Parathyroid adenoma (tissue), 2 donors: Measurements from ENCODE around the gene IFT81.

Experiments used
- H2AFZ ChIP-seq: fragments of 300-600 bp; sonication (generic); one replicate; pipeline ENCODE4 v1.7.0; 2017; ENCODE audit warnings: antibody characterized with exemption, mild to moderate bottlenecking
- H3K27ac ChIP-seq: fragments of 300-600 bp; sonication (generic); one replicate; pipeline ENCODE4 v1.7.0; 2017
- H3K27me3 ChIP-seq: fragments of 300-600 bp; sonication (generic); one replicate; pipeline ENCODE4 v1.7.0; 2017; ENCODE audit warnings: low read length; ENCODE audit not compliant: control insufficient read depth, insufficient read depth
- H3K36me3 ChIP-seq: fragments of 300-600 bp; sonication (generic); one replicate; pipeline ENCODE4 v1.7.0; 2017; ENCODE audit warnings: low read length; ENCODE audit not compliant: control insufficient read depth, insufficient read depth
- H3K4me1 ChIP-seq: fragments of 300-600 bp; sonication (generic); one replicate; pipeline ENCODE4 v1.7.0; 2017; ENCODE audit warnings: control low read depth
- H3K4me2 ChIP-seq: fragments of 300-600 bp; sonication (generic); one replicate; pipeline ENCODE4 v1.7.0; 2017; ENCODE audit warnings: low read length
- H3K4me3 ChIP-seq: fragments of 300-600 bp; sonication (generic); one replicate; pipeline ENCODE4 v1.7.0; 2017; ENCODE audit warnings: low read depth, low read length
- H3K79me2 ChIP-seq: fragments of 300-600 bp; sonication (generic); one replicate; pipeline ENCODE4 v1.7.0; 2017; ENCODE audit warnings: control low read depth
- H3K9ac ChIP-seq: fragments of 300-600 bp; sonication (generic); one replicate; pipeline ENCODE4 v1.7.0; 2017; ENCODE audit warnings: mild to moderate bottlenecking
- H3K9me3 ChIP-seq: fragments of 300-600 bp; sonication (generic); one replicate; pipeline ENCODE4 v1.7.0; 2017; ENCODE audit warnings: low read length; ENCODE audit not compliant: control insufficient read depth
- TF ChIP-seq, protein P1 (sequence below): fragments of 300-600 bp; sonication (generic); IDR thresholded peaks from one replicate; pipeline ENCODE4 v1.7.0; 2017; ENCODE audit warnings: antibody characterized with exemption, mild to moderate bottlenecking
- donor health status: primary hyperparathyroidism.

Gene IFT81

DNA sequence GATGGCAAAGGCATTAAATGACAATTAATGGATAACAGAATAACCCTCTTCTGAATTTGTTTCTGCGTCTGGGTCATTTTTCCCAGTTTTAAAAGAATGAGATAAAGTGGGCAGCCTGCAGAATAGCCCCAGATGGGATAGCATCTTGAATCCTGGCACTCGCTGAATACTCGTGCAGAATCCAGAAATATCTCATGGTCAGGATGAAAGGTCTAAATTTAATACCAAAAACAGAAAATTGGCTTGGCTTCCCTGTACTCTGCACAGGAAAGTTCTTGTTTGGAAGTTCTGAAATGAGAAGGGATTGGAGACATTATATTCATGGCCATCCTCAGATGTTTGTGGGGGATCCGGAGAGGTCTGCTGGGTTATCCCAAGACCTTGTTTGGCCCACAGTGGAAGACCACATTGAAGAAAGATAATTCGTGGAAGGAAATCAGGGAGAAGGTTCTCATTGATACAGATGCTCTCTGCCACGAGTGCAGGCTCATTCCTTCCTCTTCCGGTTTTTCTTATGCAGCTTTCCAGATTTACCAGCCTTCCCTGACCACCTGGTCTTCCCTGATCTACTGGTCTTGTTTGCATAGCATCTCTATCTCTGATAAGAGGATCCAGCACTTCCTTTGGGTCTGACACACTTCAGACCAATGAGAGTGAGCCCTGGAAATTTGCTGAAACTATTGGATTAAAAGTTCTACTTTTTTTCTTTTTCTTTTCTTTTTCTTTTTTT, 6.0 kb upstream of the IFT81 start:
- H3K79me2 ChIP-seq = no peaks in the 10 kb centered on the region
- no peaks in the 10 kb centered on the region for H3K27me3 ChIP-seq
- H3K27ac ChIP-seq = no peak overlapping the region
- TF ChIP-seq, protein P1, sequence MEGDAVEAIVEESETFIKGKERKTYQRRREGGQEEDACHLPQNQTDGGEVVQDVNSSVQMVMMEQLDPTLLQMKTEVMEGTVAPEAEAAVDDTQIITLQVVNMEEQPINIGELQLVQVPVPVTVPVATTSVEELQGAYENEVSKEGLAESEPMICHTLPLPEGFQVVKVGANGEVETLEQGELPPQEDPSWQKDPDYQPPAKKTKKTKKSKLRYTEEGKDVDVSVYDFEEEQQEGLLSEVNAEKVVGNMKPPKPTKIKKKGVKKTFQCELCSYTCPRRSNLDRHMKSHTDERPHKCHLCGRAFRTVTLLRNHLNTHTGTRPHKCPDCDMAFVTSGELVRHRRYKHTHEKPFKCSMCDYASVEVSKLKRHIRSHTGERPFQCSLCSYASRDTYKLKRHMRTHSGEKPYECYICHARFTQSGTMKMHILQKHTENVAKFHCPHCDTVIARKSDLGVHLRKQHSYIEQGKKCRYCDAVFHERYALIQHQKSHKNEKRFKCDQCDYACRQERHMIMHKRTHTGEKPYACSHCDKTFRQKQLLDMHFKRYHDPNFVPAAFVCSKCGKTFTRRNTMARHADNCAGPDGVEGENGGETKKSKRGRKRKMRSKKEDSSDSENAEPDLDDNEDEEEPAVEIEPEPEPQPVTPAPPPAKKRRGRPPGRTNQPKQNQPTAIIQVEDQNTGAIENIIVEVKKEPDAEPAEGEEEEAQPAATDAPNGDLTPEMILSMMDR = no peak
- no peak overlapping the region for H3K4me2 ChIP-seq
- peak overlapping the region; percentile 18 for H2AFZ ChIP-seq
- no peak overlapping the region for H3K9ac ChIP-seq
- no peaks in the 10 kb centered on the region for H3K36me3 ChIP-seq
- no peaks in the 10 kb centered on the region for H3K4me1 ChIP-seq
- no peaks in the 10 kb centered on the region for H3K9me3 ChIP-seq
- no peak overlapping the region for H3K4me3 ChIP-seq

DNA sequence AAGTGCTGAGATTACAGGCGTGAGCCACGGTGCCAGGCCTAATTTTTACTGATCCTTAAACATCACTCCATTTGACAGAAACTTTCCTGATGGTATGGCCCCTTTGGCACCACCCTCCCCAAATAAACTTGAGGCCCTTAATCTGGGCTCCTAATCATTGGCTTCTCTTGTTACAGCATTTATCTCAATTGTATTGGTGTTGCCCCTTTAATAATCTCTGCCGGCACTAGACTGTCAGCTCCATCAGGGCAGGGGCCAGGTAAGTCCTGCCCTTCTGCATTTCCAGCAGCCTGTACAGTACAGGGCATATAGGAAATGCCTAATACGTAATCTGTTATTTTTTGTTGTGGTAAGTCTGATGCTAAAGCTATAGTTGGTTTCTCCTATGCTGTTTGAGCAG, 1.2 kb upstream of the IFT81 start:
- Histone ChIP-seq H3K4me1 (no peaks in the 10 kb centered on the region), H3K4me3 (no peak overlapping the region), H3K9me3 (no peaks in the 10 kb centered on the region), H3K4me2 (no peak overlapping the region), H3K9ac (no peak overlapping the region), H2AFZ (no peak overlapping the region), H3K27ac (no peak overlapping the region), H3K36me3 (no peaks in the 10 kb centered on the region), H3K79me2 (no peaks in the 10 kb centered on the region), H3K27me3 (no peaks in the 10 kb centered on the region)
- TF ChIP-seq, protein P1 = no peak

DNA sequence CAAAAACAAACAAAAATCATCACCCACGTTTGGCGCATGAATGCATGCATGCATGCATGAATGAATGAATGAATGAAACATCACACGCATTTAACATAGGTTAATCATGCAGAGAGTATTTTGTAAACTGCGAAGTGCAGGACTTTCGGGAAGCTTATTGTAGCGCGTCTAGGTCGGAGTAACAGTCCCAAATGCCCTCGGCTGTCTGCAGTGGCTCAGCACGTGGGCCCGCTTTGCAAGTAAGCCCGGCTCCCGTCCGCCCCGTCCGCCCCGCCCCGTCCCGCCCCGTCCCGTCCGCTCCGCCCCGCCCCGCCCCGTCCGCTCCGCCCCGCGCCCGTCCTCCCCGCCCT, 263 bp upstream of the IFT81 start:
- Histone ChIP-seq H3K9ac (no peak overlapping the region), H3K4me3 (no peak overlapping the region), H3K4me2 (no peak overlapping the region), H2AFZ (no peak overlapping the region), H3K4me1 (no peaks in the 10 kb centered on the region), H3K36me3 (no peaks in the 10 kb centered on the region), H3K27me3 (no peaks in the 10 kb centered on the region), H3K9me3 (no peaks in the 10 kb centered on the region), H3K79me2 (no peaks in the 10 kb centered on the region), H3K27ac (no peak overlapping the region)
- TF ChIP-seq, protein P1 = no peak

GRCh38 chr12:110126557-110126956, 2.4 kb downstream of the IFT81 start:
- TF ChIP-seq, protein P1 = no peak
- Histone ChIP-seq H3K9me3 (no peaks in the 10 kb centered on the region), H3K4me3 (no peak overlapping the region), H3K27me3 (no peaks in the 10 kb centered on the region), H3K79me2 (no peaks in the 10 kb centered on the region), H3K4me2 (no peak overlapping the region), H3K36me3 (no peaks in the 10 kb centered on the region), H3K9ac (no peak overlapping the region), H2AFZ (no peak overlapping the region), H3K4me1 (no peaks in the 10 kb centered on the region), H3K27ac (no peak overlapping the region)

DNA sequence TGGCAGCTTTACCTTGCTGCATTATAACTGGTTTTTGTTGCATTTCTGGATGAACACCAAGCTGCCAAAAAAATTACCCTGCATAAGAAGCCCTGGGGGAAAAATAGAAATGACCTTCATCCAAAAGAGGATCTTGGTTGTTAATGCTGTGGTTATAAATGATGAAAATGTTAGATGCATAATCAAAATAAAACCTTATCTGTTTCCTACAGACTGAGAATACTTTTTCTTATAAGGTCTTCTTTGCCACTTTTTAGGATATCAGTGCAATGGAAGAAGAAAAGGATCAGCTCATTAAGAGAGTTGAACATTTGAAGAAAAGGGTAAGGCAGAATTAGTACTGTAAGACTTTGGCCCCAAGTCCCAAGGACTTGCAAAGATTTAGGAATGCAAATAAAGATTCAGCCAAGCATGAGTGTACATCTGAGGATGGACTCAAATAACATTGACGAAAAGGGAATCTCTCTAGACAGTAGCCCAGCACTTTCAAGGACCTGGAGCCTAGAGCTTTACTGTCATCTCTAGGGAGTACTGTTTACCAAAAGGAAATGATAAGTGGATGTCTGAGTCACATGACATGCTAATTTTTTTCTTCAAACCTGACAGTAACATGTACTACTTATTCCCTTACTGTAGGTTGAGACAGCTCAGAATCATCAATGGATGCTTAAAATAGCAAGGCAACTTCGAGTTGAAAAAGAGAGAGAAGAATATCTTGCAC, 10.7 kb downstream of the IFT81 start:
- Histone ChIP-seq H2AFZ (no peak overlapping the region), H3K27ac (no peak overlapping the region), H3K36me3 (no peaks in the 10 kb centered on the region), H3K4me2 (no peak overlapping the region), H3K4me3 (no peak overlapping the region), H3K4me1 (no peaks in the 10 kb centered on the region), H3K27me3 (no peaks in the 10 kb centered on the region), H3K79me2 (no peaks in the 10 kb centered on the region), H3K9ac (no peak overlapping the region), H3K9me3 (no peaks in the 10 kb centered on the region)
- TF ChIP-seq, protein P1 = no peak
